ENCODE results near the gene SMIM14. TPM values are rescaled to one million over a fixed set of nuclear protein-coding genes. Genes with fewer than 3 reads are reported as not detected.
"Not testable (repeated sequence)": the region's sequence is repeated elsewhere in the genome, so short reads cannot be mapped to it uniquely, and the experiment has no call there.

Gene SMIM14
- total and polyA plus RNA-seq, 9 of the 15 experiments (the other 6 are each of a cell fraction or from before 2014, with no cell fraction given) = 0.98 to 3.7 (median 2.2) TPM

DNA sequence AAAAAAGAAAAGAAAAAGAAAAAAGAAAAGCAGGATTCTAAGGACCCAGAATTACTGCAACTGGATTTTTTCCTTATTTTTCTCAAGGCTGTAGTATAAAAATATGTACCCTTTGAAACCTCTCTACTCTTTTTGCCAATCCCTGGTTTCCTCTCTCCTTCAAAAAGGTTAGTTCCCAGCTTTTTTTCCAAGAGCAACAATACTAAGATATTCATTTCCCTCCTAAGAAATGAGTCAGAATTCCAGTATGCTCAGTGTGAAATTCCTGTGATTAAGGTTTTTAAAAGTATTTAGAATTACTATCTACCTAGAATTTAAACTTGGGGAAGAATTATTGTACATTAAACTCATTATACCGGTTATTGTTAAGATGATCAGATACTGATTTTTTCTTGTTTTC is 22.0 kb downstream of the SMIM14 start (continued):
- TF ChIP-seq, protein P1, sequence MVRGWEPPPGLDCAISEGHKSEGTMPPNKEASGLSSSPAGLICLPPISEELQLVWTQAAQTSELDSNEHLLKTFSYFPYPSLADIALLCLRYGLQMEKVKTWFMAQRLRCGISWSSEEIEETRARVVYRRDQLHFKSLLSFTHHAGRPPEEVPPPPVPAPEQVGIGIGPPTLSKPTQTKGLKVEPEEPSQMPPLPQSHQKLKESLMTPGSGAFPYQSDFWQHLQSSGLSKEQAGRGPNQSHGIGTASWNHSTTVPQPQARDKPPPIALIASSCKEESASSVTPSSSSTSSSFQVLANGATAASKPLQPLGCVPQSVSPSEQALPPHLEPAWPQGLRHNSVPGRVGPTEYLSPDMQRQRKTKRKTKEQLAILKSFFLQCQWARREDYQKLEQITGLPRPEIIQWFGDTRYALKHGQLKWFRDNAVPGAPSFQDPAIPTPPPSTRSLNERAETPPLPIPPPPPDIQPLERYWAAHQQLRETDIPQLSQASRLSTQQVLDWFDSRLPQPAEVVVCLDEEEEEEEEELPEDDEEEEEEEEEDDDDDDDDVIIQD (CRISPR knock-in tag; IDR thresholded peaks at IDR 0.05) = no peak
- TF ChIP-seq ERF (CRISPR knock-in tag; IDR thresholded peaks at IDR 0.05) (no peak), KDM5B (IDR thresholded peaks at IDR 0.05; ENCODE audit: insufficient replicate concordance, low read depth, low read length) (no peak), ZNF644 (tag; IDR thresholded peaks at IDR 0.05; ENCODE audit: low read depth) (no peak), KLF10 (CRISPR knock-in tag; IDR thresholded peaks at IDR 0.05) (no peak), ARHGAP35 (IDR thresholded peaks at IDR 0.05; ENCODE audit: partially characterized antibody) (no peak), HDGF (IDR thresholded peaks at IDR 0.05) (no peak)
- TF ChIP-seq, protein P2, sequence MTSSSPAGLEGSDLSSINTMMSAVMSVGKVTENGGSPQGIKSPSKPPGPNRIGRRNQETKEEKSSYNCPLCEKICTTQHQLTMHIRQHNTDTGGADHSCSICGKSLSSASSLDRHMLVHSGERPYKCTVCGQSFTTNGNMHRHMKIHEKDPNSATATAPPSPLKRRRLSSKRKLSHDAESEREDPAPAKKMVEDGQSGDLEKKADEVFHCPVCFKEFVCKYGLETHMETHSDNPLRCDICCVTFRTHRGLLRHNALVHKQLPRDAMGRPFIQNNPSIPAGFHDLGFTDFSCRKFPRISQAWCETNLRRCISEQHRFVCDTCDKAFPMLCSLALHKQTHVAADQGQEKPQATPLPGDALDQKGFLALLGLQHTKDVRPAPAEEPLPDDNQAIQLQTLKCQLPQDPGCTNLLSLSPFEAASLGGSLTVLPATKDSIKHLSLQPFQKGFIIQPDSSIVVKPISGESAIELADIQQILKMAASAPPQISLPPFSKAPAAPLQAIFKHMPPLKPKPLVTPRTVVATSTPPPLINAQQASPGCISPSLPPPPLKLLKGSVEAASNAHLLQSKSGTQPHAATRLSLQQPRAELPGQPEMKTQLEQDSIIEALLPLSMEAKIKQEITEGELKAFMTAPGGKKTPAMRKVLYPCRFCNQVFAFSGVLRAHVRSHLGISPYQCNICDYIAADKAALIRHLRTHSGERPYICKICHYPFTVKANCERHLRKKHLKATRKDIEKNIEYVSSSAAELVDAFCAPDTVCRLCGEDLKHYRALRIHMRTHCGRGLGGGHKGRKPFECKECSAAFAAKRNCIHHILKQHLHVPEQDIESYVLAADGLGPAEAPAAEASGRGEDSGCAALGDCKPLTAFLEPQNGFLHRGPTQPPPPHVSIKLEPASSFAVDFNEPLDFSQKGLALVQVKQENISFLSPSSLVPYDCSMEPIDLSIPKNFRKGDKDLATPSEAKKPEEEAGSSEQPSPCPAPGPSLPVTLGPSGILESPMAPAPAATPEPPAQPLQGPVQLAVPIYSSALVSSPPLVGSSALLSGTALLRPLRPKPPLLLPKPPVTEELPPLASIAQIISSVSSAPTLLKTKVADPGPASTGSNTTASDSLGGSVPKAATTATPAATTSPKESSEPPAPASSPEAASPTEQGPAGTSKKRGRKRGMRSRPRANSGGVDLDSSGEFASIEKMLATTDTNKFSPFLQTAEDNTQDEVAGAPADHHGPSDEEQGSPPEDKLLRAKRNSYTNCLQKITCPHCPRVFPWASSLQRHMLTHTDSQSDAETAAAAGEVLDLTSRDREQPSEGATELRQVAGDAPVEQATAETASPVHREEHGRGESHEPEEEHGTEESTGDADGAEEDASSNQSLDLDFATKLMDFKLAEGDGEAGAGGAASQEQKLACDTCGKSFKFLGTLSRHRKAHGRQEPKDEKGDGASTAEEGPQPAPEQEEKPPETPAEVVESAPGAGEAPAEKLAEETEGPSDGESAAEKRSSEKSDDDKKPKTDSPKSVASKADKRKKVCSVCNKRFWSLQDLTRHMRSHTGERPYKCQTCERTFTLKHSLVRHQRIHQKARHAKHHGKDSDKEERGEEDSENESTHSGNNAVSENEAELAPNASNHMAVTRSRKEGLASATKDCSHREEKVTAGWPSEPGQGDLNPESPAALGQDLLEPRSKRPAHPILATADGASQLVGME (CRISPR knock-in tag; IDR thresholded peaks at IDR 0.05) = no peak

DNA sequence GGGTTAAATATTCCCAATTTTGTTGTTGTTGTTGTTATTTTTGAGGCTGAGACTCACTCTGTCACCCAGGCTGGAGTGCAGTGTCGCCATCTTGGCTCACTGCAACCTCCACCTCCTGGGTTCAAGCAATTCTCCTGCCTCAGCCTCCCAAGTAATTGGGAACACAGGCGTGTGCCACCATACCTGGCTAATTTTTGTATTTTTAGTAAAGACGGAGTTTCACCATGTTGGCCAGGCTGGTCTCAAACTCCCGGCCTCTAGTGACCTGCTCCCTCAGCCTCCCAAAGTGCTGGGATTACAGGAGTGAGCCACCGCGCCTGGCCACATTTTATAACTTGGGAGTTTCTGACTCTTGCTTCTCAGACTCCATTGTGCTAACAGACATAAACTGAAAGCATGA is 22.6 kb downstream of the SMIM14 start:
- H3K27ac ChIP-seq (ENCODE audit: extremely low read depth, low read depth, low read length); FAIRE-seq; H2AFZ ChIP-seq (ENCODE audit: low read depth, low read length); intact Hi-C loops (cut with micrococcal nuclease); BruUV-seq (replicated peaks); H3K9ac ChIP-seq (ENCODE audit: insufficient read depth in 1 of 2, low read depth in 2 of 2, low read length in 2 of 2); ATAC-seq; H3K9me3 ChIP-seq (replicated peaks; ENCODE audit: control insufficient read depth, insufficient read depth, low read depth, low read length); H3K4me1 ChIP-seq (replicated peaks in 1 of 2; ENCODE audit: control insufficient read depth in 2 of 2, insufficient read depth in 2 of 2, low read length in 2 of 2); POLR2A ChIA-PET; H3K36me3 ChIP-seq (ENCODE audit: control insufficient read depth, insufficient read depth, low read length); H3K27me3 ChIP-seq (ENCODE audit: control insufficient read depth in 2 of 2, insufficient read depth in 2 of 2, low read length in 2 of 2); H3K79me2 ChIP-seq (ENCODE audit: control insufficient read depth, insufficient read depth, low read length); H3K9me1 ChIP-seq (ENCODE audit: control insufficient read depth, insufficient read depth, low read length); DNase-seq (ENCODE audit: extremely low read depth in 1 of 4, low spot score in 3 of 4); H3K4me3 ChIP-seq; H3K4me2 ChIP-seq (ENCODE audit: insufficient read depth, low read length); H4K20me1 ChIP-seq (replicated peaks; ENCODE audit: control insufficient read depth, insufficient read depth, low read length): not testable (repeated sequence)
- CTCF ChIA-PET (ENCODE audit: low intra/inter-chr PET ratio) = interaction anchor here (0.7 kb wide), 1 partner anchor 25 kb away, joined by 3 read pairs; no protein-coding TSS in a partner anchor
- 68% methylated on average over 6 of the region's 6 CpGs for WGBS (ENCODE audit: insufficient coverage, low coverage, missing lambda C conversion rate)
- in situ Hi-C loops (cut with MboI) = loop anchor here (25.0 kb wide), 1 partner anchor 729 kb away; no protein-coding TSS in a partner anchor

All from K562 (cell line).